ENCODE results near the gene GALNT15. TPM values are rescaled to one million over a fixed set of nuclear protein-coding genes. Genes with fewer than 3 reads are reported as not detected.

GALNT15 gene
- total RNA-seq, 1 donor from 2014 or later: 0.39 TPM

GRCh38 chr3:16248556-16248955 lies 74.1 kb downstream of the GALNT15 start:
- no peak for DNase-seq
- Mint-ChIP-seq H3K27me3 (ENCODE audit: unreplicated experiment) (no peaks in the 10 kb centered on the region), H3K4me1 (ENCODE audit: low read depth, unreplicated experiment) (peaks cover 26% of the 10 kb centered on the region), H3K4me3 (ENCODE audit: unreplicated experiment) (no peak overlapping the region), H3K36me3 (ENCODE audit: unreplicated experiment) (no peaks in the 10 kb centered on the region), H3K27ac (ENCODE audit: unreplicated experiment) (no peak overlapping the region), H3K9me3 (ENCODE audit: unreplicated experiment) (peaks cover 1% of the 10 kb centered on the region)
- no peak for TF ChIP-seq CTCF (IDR thresholded peaks at IDR 0.05; ENCODE audit: partially characterized antibody, unreplicated experiment)

GRCh38 chr3:16249336-16249735 lies 74.9 kb downstream of the GALNT15 start:
- peaks cover 26% of the 10 kb centered on the region for H3K4me1 Mint-ChIP-seq (ENCODE audit: low read depth, unreplicated experiment)
- H3K36me3 Mint-ChIP-seq (ENCODE audit: unreplicated experiment): no peaks in the 10 kb centered on the region
- no peak overlapping the region for H3K27ac Mint-ChIP-seq (ENCODE audit: unreplicated experiment)
- peak; percentile 60 for DNase-seq
- H3K9me3 Mint-ChIP-seq (ENCODE audit: unreplicated experiment): peaks cover 1% of the 10 kb centered on the region
- H3K27me3 Mint-ChIP-seq (ENCODE audit: unreplicated experiment): no peaks in the 10 kb centered on the region
- peak; percentile 47 for TF ChIP-seq CTCF (IDR thresholded peaks at IDR 0.05; ENCODE audit: partially characterized antibody, unreplicated experiment)
- H3K4me3 Mint-ChIP-seq (ENCODE audit: unreplicated experiment): no peak overlapping the region

GRCh38 chr3:16249886-16250285 lies 75.4 kb downstream of the GALNT15 start:
- no peaks in the 10 kb centered on the region for H3K36me3 Mint-ChIP-seq (ENCODE audit: unreplicated experiment)
- H3K4me3 Mint-ChIP-seq (ENCODE audit: unreplicated experiment): no peak overlapping the region
- H3K9me3 Mint-ChIP-seq (ENCODE audit: unreplicated experiment): peaks cover 1% of the 10 kb centered on the region
- H3K4me1 Mint-ChIP-seq (ENCODE audit: low read depth, unreplicated experiment): peaks cover 26% of the 10 kb centered on the region
- no peak overlapping the region for H3K27ac Mint-ChIP-seq (ENCODE audit: unreplicated experiment)
- no peaks in the 10 kb centered on the region for H3K27me3 Mint-ChIP-seq (ENCODE audit: unreplicated experiment)
- TF ChIP-seq CTCF (IDR thresholded peaks at IDR 0.05; ENCODE audit: partially characterized antibody, unreplicated experiment): no peak
- no peak for DNase-seq

- peaks cover 1% of the 10 kb centered on the region for H3K9me3 Mint-ChIP-seq (ENCODE audit: unreplicated experiment)
- H3K36me3 Mint-ChIP-seq (ENCODE audit: unreplicated experiment): no peaks in the 10 kb centered on the region
- H3K4me3 Mint-ChIP-seq (ENCODE audit: unreplicated experiment): peak overlapping the region; percentile 20
- no peak for DNase-seq
- H3K27ac Mint-ChIP-seq (ENCODE audit: unreplicated experiment): no peak overlapping the region
- peaks cover 24% of the 10 kb centered on the region for H3K4me1 Mint-ChIP-seq (ENCODE audit: low read depth, unreplicated experiment)
- no peaks in the 10 kb centered on the region for H3K27me3 Mint-ChIP-seq (ENCODE audit: unreplicated experiment)
- no peak for TF ChIP-seq CTCF (IDR thresholded peaks at IDR 0.05; ENCODE audit: partially characterized antibody, unreplicated experiment)
Measured at GRCh38 chr3:16251316-16252085, 77.0 kb downstream of the GALNT15 start.

GRCh38 chr3:16252243-16252978 lies 77.9 kb downstream of the GALNT15 start:
- no peak overlapping the region for H3K4me3 Mint-ChIP-seq (ENCODE audit: unreplicated experiment)
- H3K9me3 Mint-ChIP-seq (ENCODE audit: unreplicated experiment): peaks cover 1% of the 10 kb centered on the region
- H3K27ac Mint-ChIP-seq (ENCODE audit: unreplicated experiment): no peak overlapping the region
- TF ChIP-seq CTCF (IDR thresholded peaks at IDR 0.05; ENCODE audit: partially characterized antibody, unreplicated experiment): no peak
- no peaks in the 10 kb centered on the region for H3K27me3 Mint-ChIP-seq (ENCODE audit: unreplicated experiment)
- H3K4me1 Mint-ChIP-seq (ENCODE audit: low read depth, unreplicated experiment): peaks cover 18% of the 10 kb centered on the region
- H3K36me3 Mint-ChIP-seq (ENCODE audit: unreplicated experiment): no peaks in the 10 kb centered on the region
- DNase-seq: no peak

Data from glutamatergic neuron (in vitro differentiated cells).